GM20431 (cell line): ENCODE measurements around the gene PRPF19.

Experiments
- in situ Hi-C: fragments of 300-500 bp; cut with MseI, MboI; formaldehyde crosslinking; loops from one replicate; pipeline ENCODE4 v1.15.0; 2020; ENCODE audit warnings: low sequenced_read_pairs; ENCODE audit not compliant: unreplicated experiment

PRPF19 gene

GRCh38 chr11:60906132-60906972 lies at the start of gene PRPF19:
TSS of gene PRPF19 (minus strand) at chr11:60906585. CDS start at chr11:60906382, 203 bp downstream.
- in situ Hi-C loops = no loop called here

GRCh38 chr11:60955571-60955970 lies 49.2 kb upstream of the PRPF19 start:
- in situ Hi-C loops = no loop called here

- in situ Hi-C loops = no loop called here
Measured at GRCh38 chr11:60954421-60954820, 48.0 kb upstream of the PRPF19 start.

GRCh38 chr11:60953781-60954180 lies 47.4 kb upstream of the PRPF19 start:
- in situ Hi-C loops = no loop called here

DNA sequence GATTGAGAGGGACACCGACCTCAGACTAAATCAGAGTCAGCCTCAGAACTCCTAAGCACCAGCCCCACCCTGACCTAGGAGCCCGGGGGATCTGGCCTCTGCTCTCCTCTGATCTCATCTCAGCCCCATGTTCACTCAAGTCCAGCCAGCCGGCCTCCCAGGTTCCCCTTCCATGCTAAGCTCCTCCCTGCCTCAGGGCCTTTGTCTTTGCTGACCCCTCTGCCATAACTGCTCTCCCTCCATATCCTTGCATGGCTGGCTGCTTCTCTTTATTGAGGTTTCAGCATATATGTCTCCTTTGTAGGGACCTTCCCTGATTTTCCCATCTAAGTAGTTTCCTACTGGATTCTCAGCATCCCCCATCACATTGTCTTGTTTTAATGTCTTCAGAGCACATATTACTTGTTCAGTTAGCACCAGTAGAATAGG lies 46.4 kb upstream of the PRPF19 start:
- in situ Hi-C loops = no loop called here

DNA sequence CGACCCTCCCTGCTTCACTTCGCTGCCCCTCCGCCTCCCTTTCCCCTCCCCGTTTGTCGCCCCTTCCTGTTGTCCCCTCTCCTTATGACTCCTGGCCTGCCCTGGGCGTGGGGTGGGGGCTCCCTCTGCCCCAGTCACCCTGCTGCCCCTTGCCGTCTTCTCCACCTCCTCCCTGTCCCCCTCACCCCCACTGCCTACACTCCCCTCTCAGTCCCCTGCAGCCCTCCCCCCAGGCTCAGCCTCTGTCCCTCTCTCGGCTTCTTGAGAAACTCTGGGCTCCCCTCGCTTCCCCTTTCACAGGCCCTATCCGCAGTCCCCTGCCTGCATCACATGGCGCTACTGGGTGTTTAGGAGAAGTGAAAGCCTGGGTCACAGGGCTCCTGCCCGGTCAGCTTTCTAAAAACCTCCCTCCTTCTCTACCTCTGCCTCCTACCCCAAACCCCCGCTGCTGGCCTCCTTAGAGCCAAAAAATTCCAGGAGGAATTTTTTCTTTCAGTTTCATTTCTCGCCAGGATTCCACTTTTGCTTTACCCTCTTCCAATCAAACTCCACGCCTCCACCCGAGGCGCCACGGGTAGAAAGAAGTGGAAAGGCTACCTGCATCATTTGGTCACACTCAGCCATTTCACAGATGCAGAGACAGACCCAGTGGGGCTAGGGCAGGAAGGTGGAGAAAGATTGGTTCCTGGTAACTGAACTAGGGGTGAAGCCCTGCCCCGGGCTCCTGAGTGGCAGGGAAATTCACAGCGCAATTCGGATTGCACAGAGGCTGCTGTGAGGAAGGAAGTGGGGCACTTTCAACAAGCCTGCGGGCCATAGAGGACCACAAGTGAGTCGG lies 45.7 kb upstream of the PRPF19 start, which contains the start of gene SLC15A3:
SLC15A3 (minus strand) TSS at position 273 of the 838 bp plus-strand sequence. CDS start 625 bp downstream, outside the sequence.
- in situ Hi-C loops = no loop called here

GRCh38 chr11:60951606-60951903 lies 45.2 kb upstream of the PRPF19 start:
- in situ Hi-C loops = no loop called here

GRCh38 chr11:60950933-60951605 lies 44.7 kb upstream of the PRPF19 start:
- in situ Hi-C loops = no loop called here

DNA sequence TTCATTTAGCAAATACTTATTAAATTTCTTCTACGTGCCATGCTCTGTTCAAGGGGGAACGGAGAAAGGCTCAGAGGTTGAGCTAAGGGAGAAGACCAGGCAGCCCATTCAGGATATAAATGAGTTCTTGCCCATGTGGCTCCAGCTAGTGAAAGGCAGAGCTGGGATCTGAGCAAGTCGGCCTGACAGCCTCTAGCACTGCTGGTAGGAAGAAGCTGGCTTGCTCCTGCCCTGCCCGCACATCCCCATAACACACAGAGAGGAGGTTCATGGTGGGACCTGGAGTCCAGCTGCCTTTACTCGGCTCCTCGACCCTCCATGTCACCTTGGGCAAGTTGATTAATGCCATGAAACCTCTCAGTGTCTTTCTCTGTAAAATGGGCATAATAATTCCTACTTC lies 43.6 kb upstream of the PRPF19 start:
- in situ Hi-C loops = no loop called here

GRCh38 chr11:60948250-60948649 lies 41.9 kb upstream of the PRPF19 start:
- in situ Hi-C loops = no loop called here

- in situ Hi-C loops = no loop called here
Measured at GRCh38 chr11:60947700-60948099, 41.3 kb upstream of the PRPF19 start.

DNA sequence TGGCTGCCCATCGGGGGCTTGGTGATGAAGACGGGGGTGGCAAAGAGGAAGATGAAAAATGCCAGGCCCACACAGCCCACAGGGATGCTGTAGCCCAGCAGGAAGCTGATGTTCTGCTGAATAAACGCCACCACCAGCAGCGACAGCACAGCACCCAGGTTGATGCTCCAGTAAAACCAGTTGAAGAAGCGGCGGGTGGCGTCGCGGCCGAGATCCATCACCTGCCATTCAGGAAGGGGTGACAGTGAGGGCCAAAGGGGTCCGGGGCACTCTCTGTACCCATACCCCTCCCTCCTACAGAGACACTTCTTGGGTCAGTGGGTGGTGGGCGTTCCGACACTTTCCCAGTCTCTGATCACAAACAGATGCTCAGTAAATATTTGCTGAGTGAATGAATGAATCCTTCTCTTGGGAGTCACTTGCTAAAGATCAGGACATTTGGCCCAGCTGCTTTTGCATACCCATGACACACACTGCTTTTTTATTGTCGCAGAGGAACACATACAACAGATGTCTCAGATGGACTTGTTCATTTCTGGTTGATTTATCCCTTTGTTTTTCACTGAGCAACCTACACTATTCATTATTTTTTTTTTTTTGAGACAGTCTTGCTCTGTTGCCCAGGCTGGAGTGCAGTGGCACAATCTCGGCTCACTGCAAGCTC lies 40.3 kb upstream of the PRPF19 start:
- in situ Hi-C loops = no loop called here

- in situ Hi-C loops = no loop called here
Measured at GRCh38 chr11:60945295-60945667, 38.9 kb upstream of the PRPF19 start.

DNA sequence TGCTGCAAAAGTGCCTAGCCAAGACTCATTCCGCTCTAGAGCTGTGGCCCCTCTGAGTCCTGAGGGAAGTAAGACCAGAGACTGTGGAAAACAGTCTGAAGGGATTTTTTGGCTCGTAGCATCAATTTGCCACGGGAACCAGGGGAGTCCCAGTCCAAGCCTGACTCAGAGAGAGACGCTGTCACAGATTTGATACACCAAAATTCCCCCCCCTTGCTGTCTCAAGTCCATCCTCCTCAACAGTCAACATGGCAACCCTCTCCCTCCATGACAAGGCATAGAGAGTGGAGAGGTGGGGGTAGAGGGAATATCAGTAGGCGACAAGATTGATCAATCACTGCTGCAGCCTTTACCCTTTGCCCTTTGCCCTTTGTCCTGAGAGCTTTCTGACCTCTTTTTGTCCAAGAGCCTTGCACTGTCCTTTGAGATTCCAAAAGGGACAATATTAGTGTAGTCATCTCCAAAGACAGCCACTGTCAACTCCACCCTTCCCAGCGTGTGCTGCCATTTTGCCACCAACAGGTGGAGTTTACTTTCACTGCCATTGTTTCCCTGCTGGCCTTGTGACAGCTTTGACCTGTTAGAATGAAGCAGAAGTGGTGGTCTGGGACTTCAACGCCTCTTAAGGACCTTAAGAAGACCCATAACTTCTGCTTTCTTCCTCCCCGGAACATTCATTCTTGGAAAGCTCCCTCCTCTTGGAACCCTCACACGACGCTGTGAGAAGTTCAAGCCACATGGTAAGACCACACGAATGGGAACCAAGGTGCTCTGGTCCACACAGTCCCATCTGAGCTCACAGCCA lies 38.3 kb upstream of the PRPF19 start:
- in situ Hi-C loops = no loop called here

GRCh38 chr11:60942970-60943565 lies 36.7 kb upstream of the PRPF19 start:
- in situ Hi-C loops = no loop called here

DNA sequence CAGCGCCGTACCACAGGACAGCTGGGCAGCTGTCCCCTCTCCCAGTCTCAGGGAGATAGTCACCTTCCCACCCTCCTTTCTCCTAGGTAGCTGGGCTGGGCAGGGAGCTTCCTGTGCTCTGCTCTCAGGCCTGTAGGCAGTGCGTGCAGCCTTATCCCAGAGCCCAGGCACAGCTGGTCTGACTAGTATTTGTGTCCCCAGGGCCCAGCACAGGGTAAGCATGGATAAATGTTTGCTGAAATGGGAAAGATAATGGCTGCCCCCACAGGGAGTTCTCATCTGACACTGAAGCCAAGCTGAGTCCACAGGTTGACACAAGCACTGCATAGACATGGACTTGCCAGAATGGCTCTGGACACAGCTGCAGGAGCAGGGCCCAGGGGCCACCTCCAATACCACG lies 35.8 kb upstream of the PRPF19 start:
- in situ Hi-C loops = no loop called here

DNA sequence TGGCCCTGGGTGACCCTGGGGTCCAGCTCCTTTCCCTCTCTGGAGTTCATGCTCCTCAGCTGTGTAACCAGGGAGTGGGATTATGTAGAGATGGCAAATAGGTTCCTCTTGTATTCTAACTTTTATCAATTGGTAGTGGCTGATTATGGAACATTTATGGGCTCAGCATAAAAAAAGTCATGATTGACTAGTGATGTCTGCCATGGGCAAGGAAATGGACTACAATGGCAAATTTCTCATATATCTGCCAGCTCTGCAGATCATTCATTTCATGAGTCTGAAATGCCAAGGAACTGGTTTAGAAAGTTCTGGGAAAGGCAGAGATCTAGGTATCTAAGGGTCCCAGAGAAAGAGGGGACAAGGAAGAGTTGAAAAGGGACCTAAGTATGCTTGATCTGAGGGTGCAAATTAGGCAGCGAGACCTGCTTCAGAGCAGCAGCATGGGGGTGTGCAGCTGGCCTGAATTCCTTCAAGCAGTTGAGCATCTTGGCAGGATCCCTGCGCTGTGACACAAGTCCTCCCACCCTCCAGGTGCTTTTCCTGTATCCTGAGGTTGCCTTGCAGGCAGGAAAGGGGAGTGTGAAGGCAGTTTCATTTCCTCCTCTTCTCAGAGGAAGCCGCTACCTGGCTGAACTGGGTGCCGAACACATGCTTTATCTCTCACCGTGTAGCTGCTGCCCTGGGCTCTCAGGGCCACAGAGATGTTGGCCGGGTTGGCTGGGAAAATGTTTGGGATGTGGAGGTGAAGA lies 35.2 kb upstream of the PRPF19 start:
- in situ Hi-C loops = no loop called here

DNA sequence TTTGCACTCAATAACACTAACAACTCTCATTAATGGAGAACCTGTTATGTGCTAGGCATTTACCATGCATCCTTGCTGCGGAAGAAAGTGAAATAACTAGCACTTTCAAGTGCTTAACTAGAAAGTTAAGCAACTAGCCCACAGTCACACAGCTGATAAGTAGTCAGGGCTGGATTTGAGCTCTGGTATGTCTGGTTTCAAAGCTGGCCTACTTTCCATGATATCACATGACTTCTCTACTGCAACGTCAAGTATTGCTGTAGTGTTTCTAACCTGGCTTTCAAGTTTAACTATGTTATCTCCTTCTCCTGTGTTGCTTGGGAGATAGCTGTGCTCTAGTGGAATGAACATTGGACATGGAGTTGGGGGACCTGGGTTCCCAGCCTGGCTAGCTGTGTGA lies 33.5 kb upstream of the PRPF19 start:
- in situ Hi-C loops = no loop called here
